Skin epidermis (tissue), 12 donors: ENCODE measurements around the gene UBN1.
"Not testable (repeated sequence)": the region's sequence is repeated elsewhere in the genome, so short reads cannot be mapped to it uniquely, and the experiment has no call there.

Source experiments
- H3K27ac ChIP-seq, 21 experiments: fragments of 200-600 bp; sonication (generic) in 11 of 21; one replicate each; pipeline ENCODE4 v1.5.0; 2020; ENCODE audit warnings: mild to moderate bottlenecking in 3 of 21, inconsistent platforms in 2 of 21, moderate library complexity in 2 of 21
- H3K4me3 ChIP-seq, 7 experiments: fragments of 200-600 bp; sonication (generic) in 2 of 7; one replicate each; pipeline ENCODE4 v1.5.0; 2020; ENCODE audit warnings: inconsistent platforms in 2 of 7, mild to moderate bottlenecking in 2 of 7, moderate library complexity in 1 of 7

The UBN1 gene

DNA sequence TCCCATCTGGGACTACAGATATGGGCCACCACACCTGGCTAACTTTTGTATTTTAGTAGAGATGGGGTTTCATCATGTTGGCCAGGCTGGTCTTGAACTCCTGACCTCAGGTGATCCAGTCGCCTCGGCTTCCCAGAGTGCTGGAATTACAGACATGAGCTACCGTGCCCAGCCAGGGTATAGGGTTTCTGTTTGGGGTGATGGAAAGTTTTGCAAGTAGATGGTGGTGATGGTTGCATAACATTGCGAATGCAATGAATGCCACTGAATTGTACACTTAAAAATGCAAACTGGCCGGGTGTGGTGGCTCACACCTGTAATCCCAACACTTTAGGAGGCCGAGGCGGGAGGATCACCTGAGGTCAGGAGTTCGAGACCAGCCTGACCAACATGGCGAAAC, 49.5 kb downstream of the UBN1 start:
- not testable (repeated sequence) for H3K27ac ChIP-seq, H3K4me3 ChIP-seq

DNA sequence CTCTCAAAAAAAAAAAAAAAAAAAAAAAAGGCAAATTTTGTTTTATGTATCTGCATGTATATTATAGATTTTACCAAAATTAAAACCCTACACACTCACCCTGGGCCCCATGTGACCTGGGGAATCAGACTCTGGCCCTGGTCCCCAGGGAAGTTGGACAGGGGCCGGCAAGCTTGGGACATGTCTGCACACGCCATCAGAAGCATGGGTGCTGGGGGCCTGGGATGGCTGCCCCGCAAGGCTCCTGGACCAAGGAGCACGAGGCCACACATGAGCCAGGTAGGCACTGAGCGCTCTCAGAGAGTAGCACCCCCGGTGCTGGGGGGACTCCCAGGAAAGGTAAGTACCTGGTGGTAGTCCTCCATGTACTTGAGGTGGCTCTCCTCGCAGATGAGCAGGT, 50.0 kb downstream of the UBN1 start:
- no peak overlapping the region for H3K4me3 ChIP-seq

DNA sequence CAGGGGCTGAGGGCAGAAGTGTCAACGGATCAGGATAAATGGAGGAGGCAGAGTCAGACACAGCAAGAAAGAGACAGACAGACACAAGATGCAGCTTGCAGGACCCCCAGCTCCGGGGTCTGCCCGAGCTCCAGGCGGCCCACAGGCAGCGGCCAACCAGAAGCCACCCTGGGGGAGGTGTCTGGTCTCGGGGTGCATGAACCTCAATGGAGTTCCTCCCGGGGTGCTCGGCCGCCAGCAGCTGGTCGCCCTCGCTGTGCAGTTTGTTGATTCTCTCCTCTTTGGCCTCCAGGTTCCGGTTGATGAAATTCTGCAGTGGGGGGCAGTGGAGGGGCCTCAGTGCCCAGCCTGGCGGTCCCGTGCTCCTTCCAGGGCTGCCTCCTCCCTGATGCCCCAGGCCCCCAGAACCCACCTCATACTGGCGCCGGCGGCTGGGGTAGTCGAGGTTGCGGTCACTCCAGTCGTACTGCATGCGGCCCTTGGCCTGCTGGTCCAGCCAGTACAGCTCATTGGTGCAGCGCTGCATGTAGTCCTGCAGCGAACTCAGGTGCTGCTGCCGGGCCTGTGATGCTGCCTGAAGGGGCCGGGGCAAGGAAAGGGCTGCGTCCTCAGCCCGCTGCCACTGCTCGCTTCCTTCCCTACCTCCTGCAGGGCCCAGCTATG, 51.7 kb downstream of the UBN1 start:
- Histone ChIP-seq H3K27ac (no peak overlapping the region), H3K4me3 (no peak overlapping the region)

More for the DNA sequence above, 50.0 kb downstream of the UBN1 start:
- H3K27ac ChIP-seq: peak overlapping the region in 1 of 21 experiments; percentile 25

DNA sequence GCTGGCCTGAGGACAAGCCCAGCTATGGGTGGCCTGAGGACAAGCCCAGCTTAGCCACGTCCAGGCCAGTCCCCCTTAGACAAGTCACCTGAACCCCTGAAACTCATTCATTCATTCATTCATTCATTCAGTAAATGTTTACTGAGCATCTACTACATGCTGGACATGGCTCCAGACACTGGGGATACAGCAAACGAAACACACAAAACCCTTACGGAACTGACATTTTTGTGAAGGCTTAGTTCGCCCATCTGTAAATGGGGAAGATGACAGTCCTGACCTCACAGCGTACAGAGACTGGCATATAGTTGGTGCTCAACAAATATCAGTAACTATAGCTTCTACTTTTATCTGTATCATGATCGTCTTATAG, 52.2 kb downstream of the UBN1 start:
- H3K4me3 ChIP-seq: no peak overlapping the region

DNA sequence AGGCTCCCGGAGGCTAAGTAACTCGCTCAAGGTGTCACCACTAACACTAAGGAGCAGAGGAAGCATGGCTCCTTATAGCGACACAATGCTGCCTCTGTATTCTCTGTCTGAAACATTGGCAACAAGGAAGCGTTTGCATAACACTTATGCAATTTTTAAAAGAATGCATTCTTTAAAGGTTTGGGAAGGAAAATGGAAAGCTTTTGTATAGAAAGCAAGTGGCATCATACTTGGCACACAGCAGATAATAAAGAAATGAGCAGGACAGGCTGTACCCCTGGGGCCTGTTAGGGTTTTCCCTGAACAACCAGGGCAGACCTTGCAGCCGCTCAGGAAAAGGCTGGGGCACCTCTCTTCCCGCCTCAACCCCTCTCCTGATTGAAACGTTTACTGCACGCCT, 52.8 kb downstream of the UBN1 start:
- H3K27ac ChIP-seq: no peak overlapping the region
- H3K4me3 ChIP-seq: no peak overlapping the region

More for the DNA sequence above, 52.2 kb downstream of the UBN1 start:
- H3K27ac ChIP-seq: no peak overlapping the region

DNA sequence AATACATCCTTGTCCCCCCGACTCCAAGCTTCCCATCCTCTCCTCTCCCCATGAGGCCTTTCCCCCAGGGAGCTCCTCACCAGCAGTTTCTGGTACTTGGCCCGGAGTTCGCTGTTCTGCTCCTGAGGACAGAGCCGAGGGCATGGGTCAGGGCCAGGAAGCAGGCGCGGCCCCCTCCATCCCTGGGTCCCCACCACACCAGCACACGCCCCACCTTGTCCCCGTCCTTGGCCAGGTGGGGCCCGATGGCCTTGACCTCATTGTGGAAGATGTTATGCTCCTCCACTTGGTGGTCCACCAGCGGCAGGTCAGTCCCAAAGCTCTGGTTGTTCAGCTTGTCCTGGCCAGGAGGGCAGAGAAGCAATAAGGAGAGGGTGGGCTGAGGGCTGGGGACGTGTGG, 53.5 kb downstream of the UBN1 start:
- H3K27ac ChIP-seq: no peak overlapping the region
- H3K4me3 ChIP-seq: no peak overlapping the region

DNA sequence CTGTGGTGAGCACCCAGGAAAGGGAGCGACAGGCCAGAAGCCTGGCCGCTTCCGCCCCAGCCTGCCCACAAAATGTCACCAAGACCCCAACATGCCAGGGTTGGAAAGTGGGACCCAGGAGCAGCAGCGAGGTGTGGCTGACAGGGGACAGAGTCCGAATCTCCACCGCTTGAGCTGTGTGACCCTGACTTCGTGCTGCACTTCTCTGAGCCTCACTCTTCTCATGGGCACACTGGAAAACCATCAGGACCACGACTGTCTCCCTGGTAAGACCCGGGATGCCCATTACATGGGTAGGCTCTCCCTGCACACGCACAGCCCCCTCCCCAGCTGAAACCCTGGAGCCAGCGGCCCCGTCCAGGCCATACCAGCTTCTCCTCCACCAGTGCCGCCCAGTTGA, 54.8 kb downstream of the UBN1 start:
- no peak overlapping the region for H3K4me3 ChIP-seq
- no peak overlapping the region for H3K27ac ChIP-seq

DNA sequence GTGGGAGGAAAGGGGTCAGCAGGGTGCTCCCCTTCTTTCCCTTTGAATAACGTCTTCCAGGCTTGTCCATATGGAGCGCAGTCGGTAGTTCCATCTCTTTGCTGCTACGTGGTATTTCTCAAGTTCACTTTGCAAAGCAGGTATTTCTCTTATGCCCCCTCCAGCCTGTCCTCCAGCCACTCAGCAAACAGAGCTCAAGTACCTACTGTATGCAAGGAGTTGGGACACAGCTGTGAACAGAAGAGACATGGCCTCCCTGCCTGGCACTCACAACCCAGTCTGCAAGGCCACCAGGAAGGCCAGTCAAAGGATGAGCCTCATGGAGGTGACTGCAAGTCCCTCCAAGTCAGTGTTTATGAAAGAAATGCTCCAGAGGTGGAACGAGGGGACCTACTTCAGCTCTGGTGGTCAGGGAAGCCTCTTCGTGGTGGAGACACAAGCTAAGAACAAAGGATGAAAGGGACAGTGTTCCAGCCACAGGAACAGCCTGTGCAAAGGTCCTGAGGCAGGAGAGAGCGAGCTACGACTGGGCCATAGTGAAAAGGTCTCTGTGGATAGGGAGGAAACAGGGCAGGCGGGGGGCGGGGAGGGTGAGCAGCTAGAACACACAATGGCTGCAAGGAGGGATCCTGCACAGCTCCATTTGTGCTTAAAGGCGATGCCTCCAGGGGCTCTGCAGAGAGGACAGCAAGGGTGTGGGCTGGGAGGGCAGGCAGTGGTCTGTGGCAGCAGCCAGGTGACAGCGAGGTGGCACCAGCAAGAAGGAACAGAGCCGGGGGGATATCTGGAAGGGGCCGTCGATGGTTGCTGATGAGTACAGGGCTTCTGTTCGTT, 57.0 kb downstream of the UBN1 start:
- H3K27ac ChIP-seq: no peak overlapping the region
- H3K4me3 ChIP-seq: no peak overlapping the region

DNA sequence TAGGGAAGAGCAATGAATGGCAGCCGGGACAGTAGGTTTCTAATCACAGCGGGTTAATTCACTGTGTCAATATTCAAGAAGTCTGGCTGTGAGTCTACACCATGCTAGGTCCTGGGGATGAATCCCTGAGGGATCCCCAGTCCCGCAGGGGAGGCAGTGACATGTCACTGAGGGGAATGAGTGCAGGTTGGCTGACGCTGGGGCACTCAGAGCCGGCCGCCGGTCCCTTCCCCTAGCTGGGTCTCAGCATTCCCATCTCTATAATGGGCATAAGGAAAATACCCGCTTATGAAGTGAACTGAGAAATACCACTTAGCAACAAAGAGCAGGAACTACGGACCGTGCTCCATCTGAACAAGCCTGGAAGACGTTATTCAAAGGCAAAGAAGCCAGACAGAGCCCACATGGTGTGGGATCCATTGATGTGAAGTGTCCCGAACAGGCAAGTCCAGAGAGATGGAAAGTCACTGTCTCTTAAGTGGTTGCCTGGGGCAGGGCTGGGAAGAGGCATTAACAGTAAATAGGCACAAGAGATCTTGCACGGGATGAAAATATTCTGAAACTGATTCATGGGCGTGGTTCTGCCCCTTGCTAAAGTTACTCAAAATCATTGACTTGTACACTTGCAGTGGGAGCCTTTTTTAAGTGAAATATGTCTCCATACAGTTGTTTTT, 57.8 kb downstream of the UBN1 start:
- no peak overlapping the region for H3K27ac ChIP-seq

DNA sequence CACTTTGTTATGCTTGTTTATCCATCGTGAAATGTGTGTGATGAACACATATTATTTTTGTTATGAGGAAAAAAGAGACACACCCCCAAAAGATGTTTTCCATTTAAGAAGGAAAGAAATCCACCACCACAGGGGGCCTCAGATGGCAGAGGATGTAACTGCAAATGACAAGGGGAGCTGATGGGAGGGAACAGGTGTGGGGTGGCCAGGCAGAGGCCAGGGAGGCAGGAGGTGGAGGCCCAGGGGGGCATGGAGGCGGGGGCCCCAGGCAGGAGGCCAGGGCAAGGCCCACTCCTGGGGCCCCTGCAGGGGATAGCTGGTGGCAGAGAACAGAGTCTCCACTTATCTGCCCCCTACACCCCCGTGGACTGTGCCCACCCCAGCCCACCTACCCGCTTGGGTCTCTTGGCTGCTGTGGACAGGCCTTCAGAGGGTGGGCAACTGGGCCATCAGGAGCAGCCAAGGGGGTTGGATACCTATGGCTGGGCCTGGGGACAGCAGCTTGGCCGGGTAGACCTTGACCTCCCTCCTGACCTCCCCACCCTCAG, 61.6 kb downstream of the UBN1 start:
- no peak overlapping the region for H3K27ac ChIP-seq

More for the DNA sequence above, 57.8 kb downstream of the UBN1 start:
- no peak overlapping the region for H3K4me3 ChIP-seq

DNA sequence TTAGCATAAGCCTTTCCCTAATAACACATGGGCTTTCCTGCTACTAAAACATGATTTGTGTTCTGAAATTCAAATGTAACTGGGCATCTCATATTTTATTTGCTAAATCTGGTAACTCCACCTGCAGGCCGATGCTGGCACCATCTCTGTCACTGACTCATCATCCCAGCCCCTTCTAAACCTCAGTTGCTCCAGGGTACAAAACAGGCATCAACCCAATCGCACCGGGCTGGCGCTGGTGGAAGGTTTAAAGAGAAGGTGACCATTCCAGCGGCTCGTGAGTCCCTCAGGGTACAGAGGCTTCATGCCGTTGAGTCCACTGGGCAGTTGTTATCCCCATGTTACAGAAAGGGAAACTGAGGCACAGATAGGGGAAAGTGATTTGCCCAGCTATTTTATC, 62.5 kb downstream of the UBN1 start:
- Histone ChIP-seq H3K4me3 (no peak overlapping the region), H3K27ac (no peak overlapping the region)

More for the DNA sequence above, 61.6 kb downstream of the UBN1 start:
- no peak overlapping the region for H3K4me3 ChIP-seq

DNA sequence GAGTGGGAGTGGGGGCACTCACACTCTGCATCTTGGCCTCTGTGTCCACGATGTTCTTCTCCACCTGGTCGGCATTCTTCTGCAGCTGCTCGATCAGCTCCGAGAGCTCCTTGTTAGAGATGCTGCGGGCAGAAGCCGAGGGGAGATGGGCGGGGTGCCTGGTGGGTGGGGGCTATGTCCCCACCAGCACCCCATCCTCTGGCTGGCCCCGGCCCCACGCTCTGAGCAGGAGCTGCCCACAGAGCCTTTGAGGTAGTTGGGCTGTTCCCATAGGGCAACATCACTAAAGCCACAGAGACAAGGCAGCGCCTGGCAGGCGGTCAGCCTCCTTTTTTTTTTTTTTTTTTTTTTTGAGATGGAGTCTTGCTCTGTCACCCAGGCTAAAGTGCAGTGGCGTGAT, 63.5 kb downstream of the UBN1 start:
- H3K4me3 ChIP-seq: no peak overlapping the region
- H3K27ac ChIP-seq: no peak overlapping the region

DNA sequence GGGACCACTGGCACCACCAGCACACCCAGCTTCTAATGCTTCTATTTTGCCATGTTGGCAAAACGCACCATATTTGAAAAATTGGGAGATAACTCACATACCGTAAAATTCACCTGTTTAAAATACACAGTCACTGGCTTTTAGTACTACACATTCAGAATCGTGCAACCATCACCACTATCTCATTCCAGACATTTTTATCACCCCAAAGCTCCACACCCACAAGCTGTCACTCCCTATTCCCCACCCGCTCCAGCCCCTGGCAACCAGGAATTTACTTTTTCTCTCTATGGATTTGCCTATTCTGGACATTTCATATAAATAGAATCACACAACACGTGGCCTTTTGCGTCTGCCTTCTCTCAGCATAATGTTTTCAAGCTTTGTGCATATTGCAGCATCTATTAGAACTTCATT, 64.7 kb downstream of the UBN1 start:
- no peak overlapping the region for H3K27ac ChIP-seq
- no peak overlapping the region for H3K4me3 ChIP-seq

DNA sequence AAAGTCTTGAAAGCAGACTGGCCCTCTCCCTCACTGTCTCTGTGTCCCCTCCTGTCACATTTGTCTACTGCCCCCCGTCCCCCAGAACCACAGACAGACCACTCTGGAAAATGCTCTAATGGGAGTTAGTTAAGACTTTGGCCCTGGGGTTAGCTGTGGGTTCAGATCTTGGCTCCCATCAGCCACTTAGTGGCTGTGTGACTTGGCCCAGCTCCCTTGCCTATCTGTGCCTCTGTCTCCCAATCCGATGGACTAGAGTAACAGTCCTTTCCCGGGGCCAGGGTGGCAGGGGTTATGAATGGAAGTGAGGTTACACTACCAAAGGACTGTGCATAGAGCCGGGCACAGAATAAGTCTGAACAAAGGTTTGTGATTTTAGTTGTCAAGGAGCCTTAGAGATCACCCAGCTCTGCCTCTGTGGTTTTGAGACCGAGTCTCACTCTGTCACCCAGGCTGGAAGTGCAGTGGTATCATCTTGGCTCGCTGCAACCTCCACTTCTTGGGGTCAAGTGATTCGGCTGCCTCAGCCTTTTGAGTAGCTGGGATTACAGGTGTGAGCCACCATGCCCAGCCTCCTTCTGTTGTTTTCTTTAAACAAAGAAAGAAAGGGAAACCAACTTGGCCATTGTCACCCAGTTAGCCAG, 66.0 kb downstream of the UBN1 start:
- peak overlapping the region in 4 of 21 experiments; percentile 15 to 39 (median 28) for H3K27ac ChIP-seq
- no peak overlapping the region for H3K4me3 ChIP-seq

DNA sequence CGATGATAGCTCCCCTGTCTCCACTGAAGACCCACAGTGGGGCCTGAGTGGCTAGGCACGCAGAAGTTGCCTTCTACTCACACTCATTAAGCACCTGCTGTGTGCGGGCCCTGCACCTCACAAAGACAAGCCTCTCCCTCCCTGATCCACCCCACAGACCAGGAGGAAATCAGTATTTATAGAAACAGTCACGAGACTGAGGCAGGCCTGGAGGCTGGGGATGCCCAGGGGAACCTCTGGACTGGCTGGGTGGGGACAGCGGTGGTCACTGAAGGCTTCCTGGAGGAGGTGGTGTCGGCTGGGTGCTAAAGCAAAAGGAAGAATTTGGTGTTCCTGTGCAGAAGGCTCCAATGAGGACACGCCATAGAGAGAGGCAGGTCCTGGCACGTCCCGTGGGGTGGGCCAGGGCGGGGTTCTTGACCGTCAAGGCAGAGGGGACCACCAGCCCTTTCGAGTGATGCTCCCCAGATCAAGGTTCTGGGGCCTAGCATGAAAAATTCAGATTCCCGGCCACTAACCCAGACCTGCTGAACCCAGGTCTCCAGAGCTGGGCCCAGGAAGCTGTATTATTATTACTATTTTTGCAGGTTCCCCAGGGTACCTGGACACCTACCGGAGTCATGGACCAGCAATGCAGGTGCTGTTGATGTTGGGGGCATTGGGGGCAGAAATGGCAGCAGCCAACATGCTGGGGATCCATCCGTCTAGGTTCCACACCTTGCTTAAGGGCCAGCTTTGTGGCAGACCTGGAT, 66.7 kb downstream of the UBN1 start:
- Histone ChIP-seq H3K27ac (peak overlapping the region in 3 of 21 experiments; percentile 27 to 39 (median 28)), H3K4me3 (no peak overlapping the region)

DNA sequence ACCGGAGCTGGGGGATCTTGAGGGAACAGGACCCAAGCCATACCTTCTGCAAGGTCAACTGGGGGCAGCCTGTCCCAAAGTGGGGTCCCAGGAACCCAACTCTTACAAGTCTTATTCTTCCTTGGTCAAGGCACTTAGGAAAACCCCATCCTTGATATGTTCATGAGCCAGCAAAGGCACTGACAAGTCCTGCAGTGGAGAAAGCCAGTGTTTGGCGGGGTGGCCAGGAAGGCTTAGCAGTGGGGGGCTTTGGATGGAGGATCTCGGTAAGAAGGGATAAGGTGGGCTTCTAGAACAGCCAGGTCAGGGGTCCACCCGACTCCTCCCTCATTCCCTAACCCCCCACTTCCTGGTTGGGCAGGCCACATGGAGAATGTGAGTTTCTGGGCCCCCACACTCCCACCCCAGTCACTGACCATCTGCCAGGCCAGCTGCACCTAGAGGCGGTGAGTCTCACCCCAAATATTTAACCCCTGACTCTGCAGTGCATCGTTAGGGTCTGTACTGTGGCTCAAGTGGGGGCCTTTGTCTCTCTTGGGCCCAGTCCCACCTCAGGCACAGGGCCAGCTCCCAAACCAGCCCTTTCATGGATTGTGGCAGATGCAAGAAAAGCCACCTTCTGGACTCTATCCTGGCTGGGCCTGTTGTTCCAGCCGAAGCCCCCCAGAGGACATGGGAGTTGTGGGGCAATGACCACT, 67.4 kb downstream of the UBN1 start:
- H3K27ac ChIP-seq: peak overlapping the region in 8 of 21 experiments; percentile 2 to 63 (median 14)
- no peak overlapping the region for H3K4me3 ChIP-seq

DNA sequence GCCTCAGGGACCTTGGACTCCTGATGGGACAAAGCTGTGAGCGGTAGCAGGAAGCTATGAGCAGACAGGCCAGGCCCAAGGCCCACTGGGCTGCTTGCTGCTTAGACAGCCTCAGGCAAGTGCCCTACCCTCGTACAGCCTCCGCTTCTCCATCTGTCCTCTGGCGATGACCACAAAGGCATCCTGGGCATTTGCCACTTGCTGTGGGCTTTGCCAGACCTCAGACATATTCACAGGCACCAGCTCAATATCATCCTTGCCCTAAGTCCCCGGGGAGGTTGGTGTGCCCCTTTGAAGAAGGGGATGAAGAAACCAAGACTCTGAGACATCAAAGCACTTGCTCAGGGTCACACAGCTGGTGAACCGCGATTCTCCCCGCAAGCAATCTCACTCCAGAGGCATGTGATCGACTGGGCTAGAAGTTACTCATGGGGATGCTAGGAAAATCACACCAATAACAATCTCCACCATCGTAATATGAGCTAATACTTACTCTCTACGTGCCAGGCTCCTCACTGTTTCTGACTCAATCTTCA, 68.0 kb downstream of the UBN1 start:
- peak overlapping the region in 9 of 21 experiments; percentile 2 to 63 (median 15) for H3K27ac ChIP-seq
- H3K4me3 ChIP-seq: no peak overlapping the region

DNA sequence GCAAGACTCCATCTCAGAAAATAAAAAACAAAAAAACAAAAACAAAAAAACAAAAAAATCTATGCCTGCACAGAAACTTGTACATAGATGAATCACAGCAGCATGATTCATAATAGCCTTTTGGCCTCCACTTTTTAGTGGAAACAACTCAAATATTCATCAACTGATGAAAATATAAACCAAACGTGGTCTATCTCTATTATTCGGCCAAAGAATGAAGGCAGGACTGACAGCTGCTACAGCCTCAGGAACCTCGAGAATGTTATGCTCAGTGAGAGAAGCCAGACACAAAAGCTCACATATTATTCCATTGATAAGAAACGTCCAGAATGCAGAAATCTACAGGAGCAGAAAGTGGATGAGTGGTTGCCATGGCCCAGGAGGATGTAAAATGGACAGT, 69.8 kb downstream of the UBN1 start:
- Histone ChIP-seq H3K4me3 (no peak overlapping the region), H3K27ac (peak overlapping the region in 7 of 21 experiments; percentile 2 to 37 (median 23))
